ENCODE results near the gene OR1F1.

Gene OR1F1

GRCh38 chr16:3249020-3249419 is 61.0 kb downstream of the OR1F1 start:
- no peak for DNase-seq (ENCODE audit: low spot score)

- no peak for DNase-seq (ENCODE audit: low spot score)
Measured at GRCh38 chr16:3249451-3249850, 61.4 kb downstream of the OR1F1 start.

GRCh38 chr16:3252967-3253366 is 65.0 kb downstream of the OR1F1 start:
- no peak for DNase-seq (ENCODE audit: low spot score)

- no peak for DNase-seq (ENCODE audit: low spot score)
Measured at GRCh38 chr16:3254309-3254708, 66.3 kb downstream of the OR1F1 start.

All from cerebellar cortex (tissue), 1 donor.